Measurements from ENCODE around the gene SIKE1.

GRCh38 chr1:114755006-114755931, 25.2 kb downstream of the SIKE1 start:
- no peak for TF ChIP-seq CTCF (IDR thresholded peaks at IDR 0.05)
- no peak for TF ChIP-seq POLR2A (IDR thresholded peaks at IDR 0.05)

All from gastroesophageal sphincter (tissue), 3 donors.